Tibial nerve (tissue), 4 donors: Measurements from ENCODE around the gene MTHFD1.

ENCODE experiments used
- CTCF ChIP-seq, 5 experiments: fragments of 200-600 bp in 3 of 5; fragments of 450-650 bp in 2 of 5; sonication (generic) in 3 of 5; IDR thresholded peaks; one replicate each; pipeline ENCODE4 v1.5.1; 2016 to 2019; ENCODE audit warnings: antibody characterized with exemption in 5 of 5, mild to moderate bottlenecking in 3 of 5, moderate library complexity in 2 of 5
- EP300 ChIP-seq, 2 donors: sonication (generic); formaldehyde crosslinking; IDR thresholded peaks; one replicate each; pipeline ENCODE4 v1.6.1; 2017; ENCODE audit warnings: antibody characterized with exemption in 2 of 2, mild to moderate bottlenecking in 1 of 2
- POLR2A ChIP-seq, 2 donors: fragments of 450-650 bp; IDR thresholded peaks; one replicate each; pipeline ENCODE4 v1.6.1; 2017; ENCODE audit warnings: antibody characterized with exemption in 2 of 2, mild to moderate bottlenecking in 2 of 2, moderate library complexity in 2 of 2

GRCh38 chr14:64474041-64474440 lies 85.9 kb downstream of the MTHFD1 start:
- TF ChIP-seq CTCF (IDR thresholded peaks at IDR 0.05), result no peak
- TF ChIP-seq POLR2A (IDR thresholded peaks at IDR 0.05), result no peak
- no peak for TF ChIP-seq EP300 (IDR thresholded peaks at IDR 0.05)
